Astrocyte of the hippocampus (primary cell): ENCODE results near the gene XYLT2.
"Not testable (repeated sequence)": the region's sequence is repeated elsewhere in the genome, so short reads cannot be mapped to it uniquely, and the experiment has no call there.

Source experiments
- DNase-seq: peaks from one replicate; pipeline ENCODE4 v3.0.0; 2011; ENCODE audit warnings: low read depth, low spot score

Gene XYLT2

DNA sequence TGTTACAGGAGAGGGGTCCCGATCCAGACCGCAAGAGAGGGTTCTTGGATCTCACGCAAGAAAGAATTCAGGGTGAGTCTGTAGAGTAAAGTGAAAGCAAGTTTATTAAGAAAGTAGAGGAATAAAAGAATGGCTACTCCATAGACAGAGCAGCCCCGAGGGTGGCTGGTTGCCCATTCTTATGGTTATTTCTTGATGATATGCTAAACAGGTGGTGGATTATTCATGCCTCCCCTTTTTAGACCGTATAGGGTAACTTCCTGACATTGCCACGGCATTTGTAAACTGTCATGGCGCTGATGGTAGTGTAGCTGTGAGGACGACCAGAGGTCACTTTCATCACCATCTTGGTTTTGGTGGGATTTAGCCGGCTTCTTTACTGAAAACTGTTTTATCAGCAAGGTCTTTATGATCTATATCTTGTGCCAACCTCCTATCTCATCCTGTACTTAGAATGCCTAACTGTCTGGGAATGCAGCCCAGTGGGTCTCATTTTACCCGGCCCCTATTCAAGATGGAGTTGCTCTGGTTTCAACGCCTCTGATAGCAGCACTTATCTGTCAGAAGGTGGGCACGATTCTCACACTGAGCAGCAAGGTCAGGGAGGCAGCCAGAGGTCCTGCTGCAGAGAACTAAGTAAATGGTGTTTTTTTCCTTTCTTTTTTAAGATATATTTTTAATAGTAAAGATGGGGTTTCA, 26.5 kb upstream of the XYLT2 start:
- DNase-seq: no peak

DNA sequence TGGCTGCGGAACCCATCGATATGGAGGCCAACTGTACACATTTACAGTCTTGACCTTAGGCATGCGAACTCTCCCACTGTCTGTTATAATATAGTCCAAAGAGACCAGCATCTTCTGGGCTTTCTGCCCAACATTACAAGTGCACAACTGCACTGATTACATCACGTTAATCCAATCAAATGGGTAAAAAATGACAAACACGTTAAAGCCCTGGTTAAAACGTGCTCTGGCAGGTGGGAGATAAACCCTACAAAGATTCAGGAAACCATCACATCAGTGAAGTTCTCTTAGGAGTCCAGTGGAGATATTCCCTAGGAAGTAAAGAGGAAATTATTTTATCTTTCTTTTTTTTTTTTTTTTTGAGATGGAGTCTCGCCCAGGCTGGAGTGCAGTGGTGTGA, 23.7 kb upstream of the XYLT2 start:
- no peak for DNase-seq

DNA sequence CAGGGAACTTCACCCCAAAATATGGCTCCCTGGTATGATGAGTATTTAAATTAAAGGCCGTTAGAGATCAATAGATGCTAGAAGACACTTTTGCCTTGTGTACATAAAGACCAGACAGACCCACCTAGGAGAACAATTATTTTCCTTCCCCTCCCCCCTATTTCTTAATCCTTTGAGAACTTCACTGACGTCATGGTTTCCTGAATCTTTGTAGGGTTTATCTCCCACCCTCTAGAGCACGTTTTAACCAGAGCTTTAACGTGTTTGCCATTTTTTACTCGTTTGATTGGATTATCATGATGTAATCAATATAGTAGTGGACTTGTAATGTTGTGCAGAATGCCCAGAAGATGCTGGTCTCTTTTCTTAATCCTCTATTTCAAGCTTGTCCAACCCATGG, 22.9 kb upstream of the XYLT2 start:
- DNase-seq: no peak

DNA sequence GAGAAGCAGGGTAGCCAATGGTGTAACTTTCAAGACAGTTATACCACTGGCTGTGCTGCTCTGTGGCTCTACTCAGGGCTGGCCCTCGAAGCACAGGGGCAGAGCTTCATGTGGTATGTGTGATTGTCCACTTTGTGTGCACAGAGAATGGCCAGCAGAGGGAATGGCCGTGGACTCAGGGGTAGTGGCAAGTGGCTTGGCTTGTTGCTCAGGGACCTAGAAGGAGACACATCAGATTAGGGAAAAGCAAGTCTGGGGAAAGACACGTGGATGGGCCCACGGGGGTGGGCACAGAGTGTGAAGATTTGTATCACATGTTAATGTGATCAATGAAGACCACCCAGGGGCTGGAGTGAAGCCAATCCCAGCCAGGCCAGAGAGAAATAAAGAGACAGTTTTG, 20.0 kb upstream of the XYLT2 start:
- DNase-seq: no peak

DNA sequence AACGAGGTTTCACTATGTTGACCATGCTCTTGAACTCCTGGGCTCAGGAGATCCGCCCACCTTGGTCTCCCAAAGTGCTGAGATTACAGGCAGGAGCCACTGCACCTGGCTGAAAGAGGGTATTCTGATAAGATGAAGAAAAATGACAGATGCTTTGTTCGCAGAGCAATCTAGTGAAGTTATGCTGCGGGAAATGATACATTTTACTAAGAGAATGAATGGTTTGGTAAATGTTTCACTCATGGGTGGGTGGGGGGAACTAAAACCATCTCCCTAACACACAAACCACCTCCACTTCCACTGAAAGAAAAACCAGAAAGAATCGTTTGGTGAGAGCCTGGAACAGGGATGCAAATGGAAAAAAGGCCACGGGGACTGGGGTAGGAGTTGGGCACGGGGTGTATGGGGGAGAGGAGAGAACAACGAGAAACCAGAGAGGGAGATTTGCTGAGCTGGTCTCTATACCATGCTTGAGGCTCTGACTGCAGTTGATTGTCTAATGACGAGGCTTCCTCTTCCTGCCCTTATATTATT, 19.0 kb upstream of the XYLT2 start:
- no peak for DNase-seq

DNA sequence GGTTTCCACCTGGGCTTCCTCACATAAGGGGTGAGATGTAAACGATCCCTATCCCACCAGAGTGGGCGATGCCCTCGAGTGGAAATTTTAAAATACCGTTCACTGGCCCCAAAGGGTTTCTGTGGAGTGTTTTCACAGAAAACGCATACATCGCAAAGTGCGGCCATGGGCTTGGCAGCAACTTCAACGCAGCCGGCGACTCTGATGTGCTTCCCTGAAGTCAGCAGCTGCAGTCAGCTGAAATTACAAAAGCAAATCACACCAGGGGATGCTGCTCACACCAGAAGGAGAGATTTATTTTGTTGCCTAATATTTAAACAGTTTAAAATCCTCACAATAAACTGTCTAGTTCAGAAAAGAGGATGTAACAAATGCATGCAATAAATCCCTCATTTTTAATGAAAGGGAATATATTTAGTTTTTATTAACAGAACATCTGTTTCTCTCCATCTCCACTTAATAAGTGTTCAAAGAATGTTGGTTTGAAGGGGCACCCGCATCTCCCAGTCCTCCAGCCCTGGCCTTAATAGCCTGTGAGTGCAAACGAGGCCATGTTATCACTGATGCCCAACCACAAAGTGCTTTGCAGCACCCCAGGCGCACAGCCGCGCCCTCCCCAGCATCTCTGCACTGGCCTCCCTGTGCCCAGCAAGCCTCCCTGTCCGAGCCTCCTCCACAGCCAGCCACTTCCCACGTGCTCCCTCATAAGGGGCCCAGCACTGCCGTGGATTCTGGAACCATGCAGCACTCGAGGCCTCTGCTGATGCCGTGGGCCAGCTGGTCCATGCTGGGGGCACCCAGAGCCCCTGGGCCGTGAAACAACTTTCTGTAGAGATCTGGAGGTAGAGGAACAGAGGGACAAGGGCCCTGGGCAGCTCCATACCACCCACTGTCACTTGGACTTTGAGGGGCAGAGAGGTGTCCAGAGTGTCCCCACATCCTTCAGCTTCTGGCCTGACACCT, 17.3 kb upstream of the XYLT2 start:
- no peak for DNase-seq

DNA sequence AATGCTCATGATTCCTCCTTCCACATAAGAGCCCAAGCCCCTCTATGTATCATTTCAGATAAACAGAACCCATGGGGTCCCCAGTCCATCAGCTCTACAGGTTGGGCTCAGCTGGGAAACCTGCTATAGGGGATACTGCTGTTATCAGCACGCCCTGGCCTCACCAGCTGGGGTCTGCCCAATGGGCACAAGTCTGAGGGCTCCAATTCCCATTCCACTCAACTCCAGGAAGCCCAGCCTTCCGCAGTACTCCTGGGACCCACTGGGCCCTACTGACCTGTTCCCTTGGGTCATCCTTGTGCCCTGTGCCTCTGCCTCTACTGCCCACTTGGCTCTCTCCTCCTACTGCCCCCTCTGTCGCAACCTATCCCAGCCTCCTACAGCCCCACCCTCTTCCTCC, 16.2 kb upstream of the XYLT2 start:
- no peak for DNase-seq

DNA sequence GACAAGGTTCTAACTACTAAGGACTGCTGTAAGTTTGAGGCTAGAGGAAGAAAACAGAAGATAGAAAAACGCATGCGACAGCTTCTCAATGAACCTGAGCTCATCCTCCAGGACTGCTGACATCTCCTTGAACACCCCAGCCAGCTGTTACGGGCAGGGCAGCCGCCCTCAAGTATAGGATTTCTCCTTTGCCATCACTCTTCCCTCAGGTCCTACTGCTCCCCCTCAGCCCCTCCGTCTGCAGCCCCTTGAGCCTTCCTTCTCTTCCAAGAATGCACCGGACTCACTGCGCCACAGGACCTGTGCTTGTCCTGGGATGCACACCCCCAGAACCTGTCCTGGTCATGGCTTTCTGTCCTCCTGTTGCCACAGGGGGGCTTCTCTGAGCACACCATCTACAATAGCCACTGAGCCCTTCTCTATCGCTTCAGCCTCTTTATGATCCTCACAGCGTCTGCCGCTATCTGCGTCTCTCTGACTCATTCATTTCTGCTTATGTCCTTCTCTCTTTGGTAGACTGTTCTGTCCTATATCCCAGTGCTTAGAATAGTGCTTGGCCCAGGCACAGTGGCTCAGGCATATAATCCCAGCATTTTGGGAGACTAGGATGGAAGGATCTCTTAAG, 15.7 kb upstream of the XYLT2 start:
- DNase-seq: no peak

DNA sequence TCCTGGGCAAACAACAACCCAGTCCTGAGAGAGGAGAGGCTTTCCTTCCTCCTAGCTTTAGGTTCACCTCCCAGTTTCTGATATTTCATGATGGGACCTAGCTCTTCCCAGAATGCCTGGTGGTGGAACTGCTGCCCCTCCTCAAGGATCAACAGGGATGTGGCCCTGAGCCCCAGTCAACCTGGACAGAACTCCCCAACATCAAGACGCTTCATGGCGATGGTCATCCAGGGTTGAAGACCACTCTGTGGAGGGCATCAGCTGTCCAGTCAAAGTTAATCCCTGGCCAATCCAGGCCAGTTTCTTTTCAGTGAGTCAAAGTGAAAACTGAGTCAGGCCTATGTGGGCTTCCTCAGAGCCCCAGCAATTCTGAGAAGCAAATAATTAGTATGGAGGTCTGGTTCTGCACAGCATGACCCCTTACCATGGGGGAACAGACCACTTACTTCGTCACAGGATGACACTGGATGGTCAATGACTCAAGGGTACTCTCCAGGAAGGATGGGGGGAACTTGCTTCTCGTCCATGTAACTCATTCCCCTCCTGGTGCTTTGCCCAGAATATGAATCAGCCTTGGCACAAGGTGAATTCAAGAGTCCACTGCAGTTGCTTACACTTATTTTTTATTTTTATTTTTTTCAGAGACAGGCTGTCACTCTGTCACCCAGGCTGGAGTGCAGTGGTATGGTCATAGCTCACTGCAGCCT, 14.7 kb upstream of the XYLT2 start:
- peak; percentile 90 for DNase-seq

DNA sequence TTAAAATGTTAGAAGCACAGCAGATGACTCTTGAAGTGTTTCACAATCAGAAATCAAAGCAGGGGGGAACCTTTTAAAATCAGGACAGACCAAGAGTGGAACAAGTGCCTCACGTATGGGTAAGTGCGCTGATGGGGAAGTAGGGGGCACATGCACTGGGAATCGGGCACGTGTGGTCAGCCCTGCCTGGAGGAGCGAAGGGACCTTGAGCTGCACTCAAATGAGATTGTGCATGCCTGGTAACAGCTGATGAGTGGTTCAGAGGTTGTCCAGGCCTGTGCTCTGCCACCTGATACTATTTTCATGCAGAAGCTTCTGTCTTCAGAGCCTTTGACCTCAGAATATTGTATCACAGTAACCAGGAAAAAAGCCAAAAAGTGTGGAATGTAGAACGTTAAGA, 13.7 kb upstream of the XYLT2 start:
- no peak for DNase-seq

DNA sequence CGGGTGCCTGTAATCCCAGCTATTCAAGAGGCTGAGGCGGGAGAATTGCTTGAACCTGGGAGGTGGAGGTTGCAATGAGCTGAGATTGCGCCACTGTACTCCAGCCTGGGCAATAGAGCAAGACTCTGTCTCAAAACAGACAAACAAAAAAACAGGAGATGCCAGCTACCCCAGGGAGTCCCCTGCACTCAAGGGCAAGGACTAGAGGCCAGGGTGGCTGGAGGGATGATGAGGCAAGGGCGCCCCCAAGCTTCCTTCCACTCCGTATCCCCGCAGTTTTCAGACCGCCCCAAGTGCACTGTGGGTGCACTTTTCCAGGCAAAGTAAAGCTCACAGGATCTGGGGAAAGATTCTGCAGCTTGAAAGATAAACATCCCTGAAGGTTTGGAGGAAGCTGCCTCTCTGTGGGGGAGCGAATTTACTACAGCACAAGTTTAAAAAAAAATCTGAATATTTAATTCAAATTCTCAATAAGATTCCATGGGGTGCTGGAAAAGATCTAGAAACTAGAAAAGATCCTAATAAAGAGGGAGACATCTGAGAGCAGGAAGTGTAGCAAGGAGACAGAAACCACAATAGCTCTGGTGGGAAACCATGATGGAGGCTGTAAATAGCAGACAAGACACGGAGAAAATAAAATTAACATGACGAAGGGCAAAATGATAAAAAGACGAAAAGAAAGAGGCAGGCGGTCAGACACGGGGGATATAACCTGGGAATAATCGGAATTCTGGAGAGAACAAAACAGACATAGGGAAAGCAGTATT, 12.5 kb upstream of the XYLT2 start:
- DNase-seq: not testable (repeated sequence)

DNA sequence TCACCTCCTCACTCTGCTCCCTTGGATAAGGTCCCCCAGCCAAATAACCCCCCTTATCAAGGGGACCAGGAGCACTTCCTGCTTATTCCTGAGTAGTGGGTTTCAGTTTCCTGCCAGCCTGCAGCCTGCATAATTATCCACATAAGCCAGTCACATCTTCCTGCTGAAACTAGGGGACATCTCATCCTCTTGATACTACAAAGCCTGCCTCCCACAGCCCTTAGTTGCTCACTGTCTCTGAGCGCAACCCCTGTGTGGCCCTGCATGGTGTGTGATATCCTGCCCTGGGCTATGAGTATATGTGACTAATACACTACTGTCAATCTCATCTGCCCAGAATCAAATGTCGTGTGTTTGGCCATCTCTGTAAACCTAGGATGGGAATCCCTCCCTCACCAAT, 8.0 kb upstream of the XYLT2 start:
- no peak for DNase-seq

DNA sequence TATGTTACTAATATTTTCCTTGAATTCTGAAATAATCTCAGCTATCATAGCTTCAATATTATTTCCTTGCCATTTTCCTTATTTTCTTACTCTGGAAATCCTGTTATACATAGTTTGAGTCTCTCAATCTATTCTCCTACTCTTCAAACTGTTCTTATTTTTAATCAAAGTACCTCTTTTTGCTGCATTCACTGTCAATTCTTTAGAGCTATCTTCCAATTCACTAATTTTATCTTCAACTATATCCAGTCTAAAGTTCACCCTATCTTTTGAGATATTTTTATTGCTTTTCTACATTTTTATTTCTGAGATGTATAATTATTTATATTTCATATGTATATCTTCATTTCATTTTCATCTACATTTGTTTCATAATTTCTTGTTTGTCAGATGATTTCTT, 7.3 kb upstream of the XYLT2 start:
- no peak for DNase-seq

DNA sequence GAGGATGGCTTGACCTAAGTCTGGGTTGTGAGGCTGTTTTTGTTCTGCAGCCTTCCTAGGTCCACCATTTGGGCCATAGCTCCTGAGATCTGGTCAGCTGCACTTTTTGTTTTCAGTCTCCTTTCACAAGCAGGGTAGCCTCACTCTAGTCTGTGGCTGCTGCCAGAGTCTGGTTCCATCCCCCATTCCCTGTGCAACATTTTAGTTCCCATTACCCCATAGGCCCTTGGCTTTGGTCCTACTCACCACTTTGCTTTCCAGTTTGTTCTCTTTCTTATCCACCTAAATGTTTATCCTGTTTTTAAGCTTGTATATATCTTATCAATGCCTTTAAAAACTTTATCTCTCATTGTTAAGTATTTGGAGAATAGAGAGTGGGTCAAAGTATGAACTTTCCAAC, 6.5 kb upstream of the XYLT2 start:
- no peak for DNase-seq

DNA sequence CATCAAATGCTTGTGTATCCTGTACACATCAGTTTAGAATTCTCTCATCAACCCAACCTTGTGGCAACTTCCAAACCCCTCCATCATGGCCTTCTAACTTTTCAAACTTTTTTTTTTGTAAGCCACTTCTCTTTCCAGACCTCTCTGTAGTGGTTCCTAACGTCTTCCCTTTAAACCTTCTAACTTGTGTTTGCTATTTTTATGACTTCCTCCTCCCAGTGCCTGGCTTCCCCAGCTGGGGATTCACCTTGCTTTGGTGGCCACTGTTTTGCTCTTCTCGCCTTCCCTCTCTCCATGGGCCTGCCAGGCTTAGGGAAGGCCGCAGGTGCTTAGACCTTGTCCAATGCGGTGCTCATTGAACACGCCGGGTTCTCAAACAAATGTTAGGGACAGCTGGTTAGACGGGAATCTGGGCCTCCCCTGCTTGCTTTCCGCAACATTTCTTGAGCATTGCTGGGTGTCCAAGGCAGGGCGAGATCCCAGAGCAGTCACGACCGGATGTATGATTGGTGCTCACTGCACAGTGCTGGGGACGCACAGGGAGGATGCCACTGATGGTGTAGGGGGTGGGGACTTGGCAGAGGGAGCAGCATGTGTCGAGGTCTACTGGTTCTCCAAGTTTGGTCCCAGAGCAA, 1.1 kb upstream of the XYLT2 start:
- DNase-seq: no peak

DNA sequence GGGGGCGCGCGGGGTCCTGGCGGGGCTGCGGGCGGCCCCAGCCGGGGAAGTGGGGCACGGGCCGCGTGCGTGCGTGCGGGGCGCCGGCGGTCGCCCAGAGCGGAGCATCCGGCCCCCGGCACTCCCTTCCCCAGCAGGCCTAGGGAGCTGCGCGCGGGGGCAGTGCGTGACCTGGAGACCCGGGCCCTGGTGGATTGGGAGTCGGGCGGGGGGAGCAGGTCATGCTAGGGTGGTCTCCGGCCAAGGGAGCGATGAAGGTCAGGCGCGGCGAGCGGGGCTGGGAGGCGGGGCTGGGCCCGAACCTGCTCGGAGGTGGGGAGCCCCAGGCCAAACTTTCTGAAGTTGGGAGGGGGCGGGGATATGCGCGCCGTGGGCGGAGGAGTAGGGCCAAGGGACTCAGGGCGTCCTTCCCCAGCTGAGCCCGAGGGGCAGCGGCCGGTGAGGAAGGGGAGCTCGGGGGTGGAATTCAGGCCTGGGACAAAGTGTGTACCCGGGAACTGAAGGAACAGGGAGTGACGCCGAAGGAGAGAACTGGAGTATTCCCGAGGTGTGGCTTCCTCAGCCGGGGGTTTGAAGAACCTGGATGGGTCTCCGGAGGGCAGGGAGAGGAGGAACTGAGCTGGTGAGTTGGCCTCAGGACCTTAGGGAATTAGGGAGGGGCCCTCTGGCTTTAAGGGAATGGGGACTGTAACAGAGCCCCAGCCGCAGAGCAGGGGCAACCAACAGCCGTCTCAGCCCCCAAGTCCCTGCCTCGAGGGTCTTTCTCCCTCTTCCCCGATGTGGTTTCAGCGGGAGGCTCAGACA, 589 bp downstream of the XYLT2 start:
- peak; percentile 51 for DNase-seq

DNA sequence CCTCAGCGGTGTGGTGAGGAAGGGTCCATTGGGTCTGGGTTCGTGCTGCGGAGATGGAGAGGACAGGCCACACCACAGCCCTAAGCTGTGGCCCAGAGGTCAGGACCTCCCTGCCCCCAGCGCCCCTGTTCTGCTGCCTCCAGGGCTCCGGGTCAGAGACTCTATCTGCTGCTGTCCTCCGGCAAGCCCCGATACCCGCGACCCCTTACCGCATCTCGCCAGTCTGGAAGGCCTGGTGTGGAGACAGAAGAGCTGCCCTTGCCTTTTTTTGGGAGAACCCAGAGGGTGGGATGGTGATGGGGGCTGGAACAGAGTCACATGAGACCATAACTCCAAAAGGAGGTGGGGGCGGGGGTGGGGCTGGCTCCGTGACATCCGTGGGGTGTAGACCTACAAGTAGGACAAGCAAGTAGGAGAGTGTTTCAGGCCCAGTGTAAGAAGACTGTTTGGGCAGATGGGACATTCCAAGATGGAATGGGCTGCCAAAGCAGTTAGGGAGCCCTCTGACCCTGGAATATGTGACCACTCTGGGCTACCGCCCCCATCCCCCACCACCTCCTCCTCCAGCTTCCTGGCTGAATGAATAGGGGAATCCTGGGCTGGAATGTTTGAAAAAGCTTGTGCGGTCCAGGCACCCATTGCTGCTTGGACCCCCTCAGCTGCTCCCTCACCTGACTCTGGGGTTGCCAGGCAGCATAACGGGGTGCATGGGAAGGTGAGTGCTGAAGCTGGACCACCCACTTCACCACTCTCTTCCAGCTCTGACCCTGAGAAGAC, 1.4 kb downstream of the XYLT2 start:
- no peak for DNase-seq

DNA sequence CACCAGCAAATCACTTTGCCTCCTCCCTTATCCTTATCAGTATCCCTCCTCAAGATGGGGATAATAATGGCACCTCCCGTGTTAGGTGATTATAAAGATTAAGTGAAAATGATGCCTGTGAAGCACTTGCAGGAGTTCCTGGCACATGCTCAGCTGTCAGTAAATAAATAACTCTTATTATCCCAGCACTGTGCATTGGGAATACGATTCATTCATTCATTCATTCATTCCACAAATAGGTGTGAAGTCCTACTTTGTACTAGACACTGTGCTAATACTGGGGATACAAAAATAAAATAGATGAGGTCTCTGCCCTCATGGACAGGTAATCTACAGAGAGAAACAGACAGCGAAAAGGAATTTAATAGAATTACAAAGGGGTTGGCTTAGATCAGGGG, 2.0 kb downstream of the XYLT2 start:
- DNase-seq: no peak
